DND-41 (cell line): ENCODE data around the gene WFDC6.
"Not testable (repeated sequence)": the region's sequence is repeated elsewhere in the genome, so short reads cannot be mapped to it uniquely, and the experiment has no call there.

ENCODE experiments used
- ATAC-seq: fragments of 200-7000 bp; cut with Tn5 transposase; 3 replicates; pipeline ENCODE4 v1.9.1; 2021; ENCODE audit warnings: low read depth; ENCODE audit not compliant: insufficient read depth
- DNase-seq: peaks from one replicate; pipeline ENCODE4 v3.0.0-alpha.2; 2020
- H2AFZ ChIP-seq: 2 replicates; pipeline ENCODE4 v1.6.0; 2012; ENCODE audit warnings: low read depth, low read length
- H3K27ac ChIP-seq: 2 replicates; pipeline ENCODE4 v1.5.1; 2012; ENCODE audit warnings: low read length, inconsistent platforms
- H3K27me3 ChIP-seq: fragments of 200-600 bp; sonication (generic); 2 replicates; pipeline ENCODE4 v1.6.0; 2012; ENCODE audit warnings: low read length, mild to moderate bottlenecking, inconsistent platforms; ENCODE audit not compliant: insufficient read depth, poor library complexity
- H3K36me3 ChIP-seq: 2 replicates; pipeline ENCODE4 v1.5.1; 2012; ENCODE audit warnings: low read length, inconsistent platforms; ENCODE audit not compliant: insufficient read depth
- H3K4me1 ChIP-seq: 2 replicates; pipeline ENCODE4 v1.5.1; 2012; ENCODE audit warnings: mild to moderate bottlenecking, low read length; ENCODE audit not compliant: insufficient read depth
- H3K4me2 ChIP-seq: 2 replicates; pipeline ENCODE4 v1.6.0; 2012; ENCODE audit warnings: mild to moderate bottlenecking, moderate library complexity, low read length, inconsistent platforms; ENCODE audit not compliant: insufficient read depth
- H3K4me3 ChIP-seq, 2 experiments: fragments of 200-600 bp in 1 of 2; shearing (Covaris generic) in 1 of 2; 2 replicates each; pipeline ENCODE4 v1.5.1; 2012 to 2016; ENCODE audit warnings: inconsistent platforms in 2 of 2, low read length in 2 of 2, mild to moderate bottlenecking in 2 of 2, low read depth in 1 of 2, moderate library complexity in 1 of 2
- H3K79me2 ChIP-seq: 2 replicates; pipeline ENCODE4 v1.6.0; 2012; ENCODE audit warnings: low read length, inconsistent platforms; ENCODE audit not compliant: insufficient read depth
- H3K9ac ChIP-seq: 2 replicates; pipeline ENCODE4 v1.6.0; 2012; ENCODE audit warnings: low read depth, mild to moderate bottlenecking, inconsistent platforms, low read length, moderate library complexity
- H3K9me3 ChIP-seq: 2 replicates; pipeline ENCODE4 v1.5.1; 2012; ENCODE audit warnings: low read length, moderate library complexity, mild to moderate bottlenecking, inconsistent platforms; ENCODE audit not compliant: insufficient read depth, severe bottlenecking
- H4K20me1 ChIP-seq: 2 replicates; pipeline ENCODE4 v1.6.0; 2012; ENCODE audit warnings: low read length; ENCODE audit not compliant: insufficient read depth
- CTCF ChIP-seq: IDR thresholded peaks from 2 replicates; pipeline ENCODE4 v1.5.1; 2012; ENCODE audit warnings: borderline replicate concordance, low read length, moderate library complexity, mild to moderate bottlenecking; ENCODE audit not compliant: poor library complexity, severe bottlenecking; ENCODE audit errors: extremely low read depth
- EZH2 ChIP-seq: IDR thresholded peaks from 3 replicates; pipeline ENCODE4 v1.6.1; 2012; ENCODE audit warnings: borderline replicate concordance, low read depth, mild to moderate bottlenecking, moderate library complexity, low read length, inconsistent platforms; ENCODE audit not compliant: severe bottlenecking

WFDC6 gene

GRCh38 chr20:45539382-45539781 is at the start of gene WFDC6:
Gene WFDC6, minus strand, starts transcription at chr20:45539482. Its CDS starts 75 bp downstream, at chr20:45539407.
- TF ChIP-seq CTCF (no peak), EZH2 (no peak)
- Histone ChIP-seq H2AFZ (no peak within 1 kb of the TSS), H3K9me3 (no peaks in the 10 kb centered on the region), H3K4me2 (no peak within 1 kb of the TSS), H3K4me3 (no peak within 1 kb of the TSS), H3K36me3 (no peaks in the 10 kb centered on the region), H3K79me2 (no peaks in the 10 kb centered on the region), H3K27ac (no peak within 1 kb of the TSS), H4K20me1 (no peaks in the 10 kb centered on the region), H3K27me3 (peaks cover 15% of the 10 kb centered on the region), H3K4me1 (no peaks in the 10 kb centered on the region), H3K9ac (no peak within 1 kb of the TSS)
- no peak for DNase-seq
- ATAC-seq: no peak

- Histone ChIP-seq H4K20me1 (no peaks in the 10 kb centered on the region), H3K4me2 (no peak overlapping the region), H3K27ac (no peak overlapping the region), H2AFZ (no peak overlapping the region), H3K9me3 (no peaks in the 10 kb centered on the region), H3K27me3 (no peaks in the 10 kb centered on the region), H3K4me1 (no peaks in the 10 kb centered on the region), H3K4me3 (no peak overlapping the region), H3K79me2 (no peaks in the 10 kb centered on the region), H3K36me3 (no peaks in the 10 kb centered on the region), H3K9ac (no peak overlapping the region)
- no peak for DNase-seq
- no peak for TF ChIP-seq EZH2
- no peak for TF ChIP-seq CTCF
- no peak for ATAC-seq
Observed at GRCh38 chr20:45588800-45589199, 49.5 kb upstream of the WFDC6 start.

- not testable (repeated sequence) for H3K79me2 ChIP-seq, H3K36me3 ChIP-seq, H3K9ac ChIP-seq, ATAC-seq, H3K9me3 ChIP-seq, H3K4me2 ChIP-seq, H3K27ac ChIP-seq, H4K20me1 ChIP-seq, H2AFZ ChIP-seq, H3K4me3 ChIP-seq, DNase-seq, H3K4me1 ChIP-seq
- H3K27me3 ChIP-seq: peaks cover 14% of the 10 kb centered on the region
Observed at GRCh38 chr20:45585986-45586385, 46.7 kb upstream of the WFDC6 start.

GRCh38 chr20:45584294-45584693 is 45.0 kb upstream of the WFDC6 start:
- peaks cover 20% of the 10 kb centered on the region for H3K27me3 ChIP-seq
- H3K27ac ChIP-seq, H3K4me3 ChIP-seq, DNase-seq, H3K36me3 ChIP-seq, H3K4me2 ChIP-seq, H3K9me3 ChIP-seq, H3K4me1 ChIP-seq, H4K20me1 ChIP-seq, H2AFZ ChIP-seq, H3K79me2 ChIP-seq, H3K9ac ChIP-seq, ATAC-seq: not testable (repeated sequence)
